ENCODE results near the gene GNRHR. TPM values are rescaled to one million over a fixed set of nuclear protein-coding genes. Genes with fewer than 3 reads are reported as not detected.

The GNRHR gene
- total RNA-seq, 2 donors from 2014 or later: not detected

DNA sequence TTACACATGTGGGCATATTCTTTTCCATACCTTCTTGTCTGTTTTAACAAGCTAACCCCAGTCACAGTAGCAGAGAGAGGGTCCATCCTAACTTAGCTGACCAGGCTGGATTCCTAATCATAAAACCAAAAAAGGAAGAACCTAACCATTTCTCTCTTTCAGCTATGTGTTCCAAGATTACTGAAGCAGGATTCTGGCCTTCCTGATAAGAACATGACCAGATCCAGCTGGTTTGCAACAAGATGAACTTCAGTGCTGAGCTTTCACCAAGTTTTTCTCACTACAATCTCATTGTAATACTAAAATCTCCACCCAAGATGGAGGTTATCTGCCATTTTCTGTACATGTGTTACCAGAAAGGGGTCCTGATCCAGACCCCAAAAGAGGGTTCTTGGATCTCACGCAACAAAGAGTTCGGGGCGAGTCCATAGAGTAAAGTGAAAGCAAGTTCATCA, 32.8 kb downstream of the GNRHR start:
- Histone ChIP-seq H3K9me3 (no peaks in the 10 kb centered on the region), H3K36me3 (no peaks in the 10 kb centered on the region), H3K27me3 (no peaks in the 10 kb centered on the region), H3K27ac (no peak overlapping the region), H3K4me1 (no peaks in the 10 kb centered on the region), H3K4me3 (no peak overlapping the region)
- TF ChIP-seq CTCF (IDR thresholded peaks at IDR 0.05): no peak
- DNase-seq (ENCODE audit: low spot score): no peak

DNA sequence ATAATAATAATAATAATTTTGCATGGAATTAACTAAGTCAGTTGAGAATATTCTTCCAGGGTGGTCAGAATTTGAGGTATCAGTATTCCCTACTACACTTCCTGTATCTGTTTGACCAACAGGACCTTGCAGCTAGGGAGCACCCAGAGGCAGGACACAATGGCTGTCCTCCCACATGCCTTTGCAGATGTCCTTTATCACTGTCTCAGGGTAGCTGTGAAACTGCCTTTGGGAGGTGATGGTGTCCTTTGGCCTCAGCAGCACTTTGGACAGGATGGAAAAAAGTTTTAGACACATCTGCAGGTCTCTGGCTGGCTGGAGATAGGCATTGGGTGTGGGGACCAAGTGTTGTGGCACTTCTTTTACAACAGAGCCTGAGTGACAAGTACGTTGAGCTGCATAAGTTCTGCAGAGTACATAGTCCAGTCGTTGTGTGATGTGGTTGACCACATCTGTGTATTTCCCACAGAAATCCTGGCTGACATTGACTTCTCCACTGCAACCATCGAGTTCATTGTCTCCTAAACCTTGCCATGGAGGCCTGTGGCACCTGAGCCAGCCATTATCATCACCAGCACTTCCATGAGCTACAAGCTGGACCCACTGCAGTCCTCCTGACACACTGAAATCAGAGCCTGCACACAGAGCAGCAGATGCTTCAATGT, 34.1 kb downstream of the GNRHR start:
- DNase-seq (ENCODE audit: low spot score): no peak
- Histone ChIP-seq H3K4me1 (no peaks in the 10 kb centered on the region), H3K27ac (no peak overlapping the region), H3K4me3 (no peak overlapping the region), H3K27me3 (no peaks in the 10 kb centered on the region), H3K9me3 (no peaks in the 10 kb centered on the region), H3K36me3 (no peaks in the 10 kb centered on the region)
- no peak for TF ChIP-seq CTCF (IDR thresholded peaks at IDR 0.05)

- Histone ChIP-seq H3K9me3 (no peaks in the 10 kb centered on the region), H3K27me3 (no peaks in the 10 kb centered on the region), H3K4me3 (no peak overlapping the region), H3K27ac (no peak overlapping the region), H3K36me3 (no peaks in the 10 kb centered on the region), H3K4me1 (peaks cover 0 to under 1% of the 10 kb centered on the region in 2 donors)
- no peak for DNase-seq (ENCODE audit: low spot score)
- TF ChIP-seq CTCF (IDR thresholded peaks at IDR 0.05): no peak
Observed at GRCh38 chr4:67718848-67719247, 35.3 kb downstream of the GNRHR start.

DNA sequence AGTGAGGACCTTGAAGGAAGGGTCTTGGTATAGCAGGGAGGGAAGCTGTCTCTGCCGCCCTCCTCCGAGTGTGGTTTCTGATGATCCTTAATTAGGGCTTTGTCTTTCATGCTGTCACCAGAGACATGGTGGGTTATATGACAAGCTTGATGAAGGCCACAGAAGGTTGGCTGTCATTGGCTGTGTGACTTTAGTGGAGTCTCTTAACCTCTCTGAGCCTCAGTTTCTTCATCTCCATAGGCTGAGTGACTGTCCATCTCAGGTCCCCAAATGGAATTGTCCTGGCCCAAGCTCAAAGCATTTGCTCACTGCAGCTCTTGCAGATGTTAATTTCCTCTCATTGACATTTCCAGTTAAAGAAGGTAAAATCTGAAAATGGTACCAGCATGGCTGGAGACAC, 36.6 kb downstream of the GNRHR start:
- Histone ChIP-seq H3K27me3 (no peaks in the 10 kb centered on the region), H3K27ac (no peak overlapping the region), H3K9me3 (no peaks in the 10 kb centered on the region), H3K4me1 (peaks cover 0 to 13% of the 10 kb centered on the region in 2 donors), H3K4me3 (no peak overlapping the region), H3K36me3 (no peaks in the 10 kb centered on the region)
- no peak for DNase-seq (ENCODE audit: low spot score)
- no peak for TF ChIP-seq CTCF (IDR thresholded peaks at IDR 0.05)

DNA sequence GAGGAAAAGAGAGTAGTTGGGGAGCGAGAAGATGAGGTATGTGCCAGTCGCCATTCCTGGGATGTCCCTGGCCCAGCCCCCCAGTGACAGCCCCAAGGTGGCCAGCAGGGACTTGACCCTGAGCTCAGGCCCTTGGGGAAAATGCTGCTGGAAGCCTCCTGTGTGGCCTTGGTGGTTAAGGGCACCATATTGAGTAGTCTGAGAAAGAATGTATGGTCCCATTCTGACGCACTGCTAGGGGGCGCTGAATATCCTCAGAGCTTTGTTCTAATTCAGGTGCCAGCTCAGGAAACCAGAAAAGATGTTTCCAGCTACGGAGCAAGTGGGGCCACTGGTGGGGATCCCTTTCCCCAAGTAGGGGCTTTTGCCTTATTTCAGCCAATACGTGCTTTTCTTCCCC, 39.2 kb downstream of the GNRHR start:
- H3K27ac ChIP-seq: no peak overlapping the region
- H3K9me3 ChIP-seq: no peaks in the 10 kb centered on the region
- H3K4me1 ChIP-seq: peaks cover 0 to 13% of the 10 kb centered on the region in 2 donors
- no peak overlapping the region for H3K4me3 ChIP-seq
- no peaks in the 10 kb centered on the region for H3K27me3 ChIP-seq
- no peaks in the 10 kb centered on the region for H3K36me3 ChIP-seq
- DNase-seq (ENCODE audit: low spot score): no peak
- no peak for TF ChIP-seq CTCF (IDR thresholded peaks at IDR 0.05)

DNA sequence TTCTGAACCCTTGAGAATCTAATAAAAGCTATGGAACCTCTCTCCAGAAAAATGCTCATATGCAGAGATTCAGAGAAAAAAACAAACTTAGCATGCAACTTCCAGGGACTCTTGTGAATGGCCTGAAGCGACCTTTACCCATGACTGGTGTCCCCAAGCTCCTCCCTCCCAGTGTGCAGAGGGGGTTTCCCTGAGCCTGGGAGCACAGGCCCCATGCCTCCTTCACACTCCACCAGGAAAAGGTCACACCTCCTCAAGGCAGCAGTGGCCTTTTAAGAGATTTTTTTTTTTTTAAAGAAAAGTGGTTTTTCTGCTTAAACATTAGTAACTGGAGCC, 40.0 kb downstream of the GNRHR start:
- Histone ChIP-seq H3K9me3 (no peaks in the 10 kb centered on the region), H3K27ac (no peak overlapping the region), H3K4me1 (peaks cover 0 to 13% of the 10 kb centered on the region in 2 donors), H3K36me3 (no peaks in the 10 kb centered on the region), H3K27me3 (no peaks in the 10 kb centered on the region), H3K4me3 (no peak overlapping the region)
- no peak for DNase-seq (ENCODE audit: low spot score)
- no peak for TF ChIP-seq CTCF (IDR thresholded peaks at IDR 0.05)
